ENCODE data around the gene STX10.

GRCh38 chr19:13132471-13133180 is 17.5 kb downstream of the STX10 start:
- TF ChIP-seq CTCF (conservative IDR thresholded peaks at IDR 0.05), result no peak
- no peak for TF ChIP-seq EZH2 (IDR thresholded peaks at IDR 0.05; ENCODE audit: low read depth)

All from PC-9 (cell line).